NCI-H2196 treated with DMSO at 0.1 percent for 48 hours (cell line): Measurements from ENCODE around the gene PKM.

Experiments
- DNase-seq: peaks from one replicate; lab custom pipeline; 2025; ENCODE audit not compliant: unreplicated experiment; lab: John Stamatoyannopoulos, UW

PKM gene

DNA sequence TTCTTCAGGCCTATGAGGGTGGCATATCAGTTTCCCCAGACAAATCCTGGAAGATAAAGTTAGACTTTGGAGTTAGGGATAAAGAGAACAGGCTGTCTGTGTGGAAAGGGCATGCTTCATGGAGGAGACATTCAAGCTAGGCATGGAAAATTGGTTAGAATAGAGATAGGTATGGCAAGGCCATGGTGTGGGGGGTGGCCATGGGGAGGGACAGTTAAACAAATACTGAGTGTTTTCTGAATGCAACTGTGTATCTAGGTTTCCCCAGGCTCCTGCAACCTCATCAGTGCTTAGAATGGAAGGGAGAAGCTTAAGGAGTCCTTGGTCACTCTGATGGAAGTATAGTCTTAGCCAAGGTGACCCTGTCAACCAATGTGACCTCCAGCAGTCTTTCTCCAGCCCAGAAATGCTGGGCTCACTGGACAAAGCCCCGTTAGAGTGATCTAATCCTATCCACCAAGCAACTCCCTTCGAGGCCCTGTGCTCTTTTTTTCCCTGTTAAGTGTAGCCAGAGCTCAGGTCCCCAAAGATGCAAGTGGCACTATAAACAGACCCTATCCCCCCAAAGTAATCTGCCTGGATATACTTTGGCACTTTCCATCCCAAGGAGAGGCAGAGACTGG lies 5.5 kb upstream of the PKM start:
- DNase-seq = no peak

DNA sequence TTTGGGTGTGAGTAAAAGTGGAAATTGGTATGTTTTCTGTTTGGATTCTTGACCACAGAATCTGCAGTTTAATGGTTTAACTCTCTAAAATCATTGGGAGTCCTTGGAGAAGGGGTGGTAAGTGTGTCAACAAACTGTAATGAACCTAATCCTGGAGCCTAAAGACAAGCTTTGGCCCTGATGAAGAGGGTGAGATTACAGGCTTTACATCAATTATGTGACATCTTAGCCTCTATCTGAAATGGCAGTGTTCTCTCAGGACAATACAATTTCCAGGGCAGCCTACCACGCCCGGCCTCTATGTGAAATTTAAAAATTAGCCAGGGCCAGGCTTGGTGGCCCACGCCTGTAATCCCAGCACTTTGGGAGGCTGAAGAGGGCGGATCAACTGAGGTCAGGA lies 4.3 kb upstream of the PKM start:
- DNase-seq = no peak

DNA sequence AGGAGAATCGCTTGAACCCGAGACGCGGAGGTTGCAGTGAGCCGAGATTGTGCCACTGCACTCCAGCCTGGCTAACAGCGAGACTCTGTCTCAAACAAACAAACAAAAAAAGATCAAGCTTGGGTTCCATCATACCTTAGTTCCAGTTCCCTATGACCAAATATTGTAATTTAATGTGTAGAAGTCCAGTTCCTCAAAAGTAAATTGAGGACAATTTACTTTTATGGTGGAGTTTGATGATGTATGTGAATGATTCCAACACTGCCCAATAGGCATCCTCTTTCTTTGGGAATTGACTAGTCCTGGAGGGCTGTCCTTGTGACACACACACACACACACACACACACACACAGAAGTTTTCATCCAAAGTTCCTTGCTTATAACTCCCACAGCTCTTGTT lies 2.8 kb upstream of the PKM start:
- no peak for DNase-seq

DNA sequence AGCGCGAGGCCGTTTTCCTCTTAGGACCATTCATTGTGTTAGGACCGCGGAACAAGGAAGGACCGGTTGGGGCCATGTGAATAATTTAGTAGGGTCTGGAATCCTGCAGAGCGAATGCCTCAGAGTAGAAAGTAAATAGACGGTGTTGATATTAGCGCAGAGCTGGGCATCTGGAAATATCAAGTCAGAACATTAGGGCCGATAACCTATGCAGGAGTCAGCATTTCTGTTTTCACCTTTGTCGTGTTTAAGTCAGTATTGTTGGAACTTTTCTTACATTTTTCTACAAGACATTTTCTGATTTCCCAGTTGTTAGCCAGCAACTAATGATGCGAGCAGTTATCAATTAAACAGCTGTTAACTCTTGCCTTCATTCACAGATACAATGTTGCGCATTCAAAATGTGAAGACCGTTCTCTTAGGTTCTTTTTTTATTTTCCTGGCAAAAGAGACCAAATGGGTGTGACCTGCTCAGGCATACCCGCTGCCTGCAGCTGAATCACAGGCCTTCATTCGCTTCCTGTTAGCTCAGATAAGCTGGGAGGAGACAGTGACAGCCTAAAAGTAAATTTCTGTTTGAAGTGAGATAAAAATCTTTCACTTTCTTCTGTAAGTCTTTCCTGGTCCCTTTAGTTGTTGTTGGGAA lies 966 bp upstream of the PKM start:
- no peak for DNase-seq

GRCh38 chr15:72230197-72231065 lies 559 bp downstream of the PKM start:
- peak; percentile 29 for DNase-seq

- DNase-seq = no peak
Measured at GRCh38 chr15:72229947-72230196, 1.1 kb downstream of the PKM start.

DNA sequence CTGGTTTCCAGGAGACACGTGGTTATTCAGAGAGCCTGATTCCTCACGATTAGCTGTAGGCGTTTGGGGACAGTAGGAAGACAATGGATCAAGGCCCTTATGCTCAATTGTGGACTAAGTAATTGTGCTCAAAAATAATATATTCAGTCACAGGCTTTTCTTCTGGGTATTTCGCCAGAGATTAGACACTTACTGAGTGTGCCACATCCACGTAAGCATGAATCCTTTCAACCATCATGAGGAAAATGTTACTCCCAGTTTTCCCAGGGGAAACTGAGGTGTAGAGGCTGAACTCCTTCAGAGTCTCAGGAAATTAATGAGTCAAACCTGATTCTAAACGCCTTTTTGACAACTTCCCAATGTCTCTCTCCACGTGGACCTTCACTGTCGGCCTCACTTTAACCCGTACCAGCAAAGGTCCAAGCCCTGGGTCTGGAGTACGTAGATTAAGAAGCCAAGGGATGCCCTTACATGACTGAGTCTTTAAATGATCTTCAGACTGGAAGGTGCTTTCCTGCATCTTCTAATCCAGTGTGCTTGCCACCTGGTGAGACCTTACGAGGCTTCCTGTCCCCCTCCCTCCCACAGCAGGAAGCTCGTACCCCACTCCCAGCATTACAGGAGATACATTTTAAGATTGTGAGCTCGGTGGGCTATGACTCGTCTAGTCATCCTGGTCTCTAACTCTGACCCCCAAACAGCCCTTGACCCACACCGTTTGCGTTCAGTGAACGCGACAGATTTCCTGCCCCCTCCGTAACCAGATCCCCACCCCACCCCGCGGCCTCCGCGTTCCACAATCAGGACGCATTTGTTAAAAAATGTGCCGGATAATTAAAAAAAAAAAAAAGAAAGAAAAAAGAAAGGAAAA lies 1.7 kb downstream of the PKM start:
- no peak for DNase-seq

- no peak for DNase-seq
Measured at GRCh38 chr15:72227720-72228119, 3.3 kb downstream of the PKM start.

GRCh38 chr15:72227192-72227586 lies 3.8 kb downstream of the PKM start:
- no peak for DNase-seq

DNA sequence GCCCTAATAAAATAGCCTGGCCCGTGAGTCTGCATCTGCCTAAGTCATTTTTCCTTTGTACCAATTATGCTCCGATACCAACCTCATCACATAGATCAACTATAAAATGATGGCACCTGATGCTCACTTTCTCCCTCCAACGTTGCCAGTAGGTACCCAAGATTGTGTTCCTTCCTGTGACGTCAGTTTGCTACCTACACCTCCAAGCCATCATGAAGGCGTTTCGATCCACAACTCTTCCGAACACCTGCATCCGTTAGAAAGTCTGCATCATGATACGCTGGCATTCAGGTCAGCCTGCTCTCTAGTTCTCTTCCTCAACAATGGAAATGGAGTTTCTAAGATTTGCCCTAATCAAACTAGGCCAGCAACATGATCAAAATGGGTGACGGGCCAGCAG lies 7.7 kb downstream of the PKM start:
- DNase-seq = no peak

- DNase-seq = no peak
Measured at GRCh38 chr15:72222393-72222792, 8.6 kb downstream of the PKM start.

- no peak for DNase-seq
Measured at GRCh38 chr15:72220687-72221086, 10.3 kb downstream of the PKM start.

GRCh38 chr15:72217216-72217615 lies 13.8 kb downstream of the PKM start:
- no peak for DNase-seq

DNA sequence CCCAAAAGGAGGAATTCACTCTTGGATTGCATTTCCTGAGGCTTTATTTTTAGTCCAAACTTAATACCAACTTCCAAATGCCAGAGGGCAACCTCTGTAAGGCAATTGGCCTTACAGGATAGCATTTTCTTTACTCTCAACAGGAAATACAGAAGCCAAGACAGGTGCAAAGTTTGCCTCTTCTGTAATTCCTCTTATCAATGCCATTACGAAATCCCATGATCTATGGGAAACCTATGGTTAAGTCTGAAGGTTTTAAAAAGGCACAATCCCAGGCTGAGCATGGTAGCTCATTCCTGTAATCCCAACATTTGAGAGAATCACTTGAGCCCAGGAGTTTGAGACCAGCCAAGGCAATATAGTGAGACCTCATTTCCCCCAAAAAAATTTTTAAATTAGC lies 14.9 kb downstream of the PKM start:
- DNase-seq = no peak

DNA sequence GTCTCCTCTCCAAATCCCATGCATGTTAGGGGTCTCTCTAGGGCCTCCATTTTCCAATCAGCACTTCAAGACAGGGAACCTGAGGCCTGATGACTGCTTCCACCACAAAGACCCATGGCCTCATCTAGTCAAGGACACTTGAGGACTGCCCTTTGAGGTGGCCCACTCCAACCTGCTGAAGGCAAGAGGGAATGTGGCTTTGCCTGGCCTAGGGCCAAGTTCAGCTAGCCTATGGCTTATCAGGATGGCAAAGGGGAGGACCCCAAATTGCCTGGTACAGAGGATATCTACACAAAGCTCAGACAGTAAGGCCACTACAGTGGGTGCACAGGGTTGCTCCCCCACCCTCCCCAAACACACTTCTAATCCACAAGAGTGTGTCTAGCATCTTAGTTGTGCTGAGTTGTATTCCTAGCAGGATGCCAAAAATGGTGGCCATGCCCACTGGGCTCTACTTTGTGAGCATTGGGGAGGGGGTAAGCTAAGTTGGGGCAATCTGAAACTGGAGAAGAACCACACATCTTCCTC lies 23.4 kb downstream of the PKM start:
- no peak for DNase-seq

DNA sequence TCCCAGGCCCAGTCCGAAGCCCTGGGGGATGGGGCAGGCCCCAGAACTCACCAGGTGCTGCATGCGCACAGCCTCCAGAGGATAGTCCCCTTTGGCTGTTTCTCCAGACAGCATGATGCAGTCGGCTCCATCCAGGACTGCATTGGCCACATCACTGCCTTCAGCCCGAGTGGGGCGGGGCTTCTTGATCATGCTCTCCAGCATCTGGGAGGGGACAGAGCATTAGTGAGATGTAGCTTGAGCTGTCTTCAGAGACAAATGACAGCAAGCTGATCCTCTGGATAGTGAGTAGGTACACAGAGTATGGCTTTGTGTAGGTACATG lies 24.4 kb downstream of the PKM start:
- DNase-seq = no peak

GRCh38 chr15:72205896-72206676 lies 24.9 kb downstream of the PKM start:
- no peak for DNase-seq

- DNase-seq = no peak
Measured at GRCh38 chr15:72205273-72205672, 25.7 kb downstream of the PKM start.

- peak; percentile 80 for DNase-seq
Measured at GRCh38 chr15:72203507-72203837, 27.5 kb downstream of the PKM start.

- DNase-seq = no peak
Measured at GRCh38 chr15:72202801-72203506, 28.0 kb downstream of the PKM start.
